Purkinje cell (primary cell): ENCODE results near the gene ATOSB. TPM values are rescaled to one million over a fixed set of nuclear protein-coding genes. Genes with fewer than 3 reads are reported as not detected.

Experiments used
- polyA plus RNA-seq: library from polyadenylated mRNA; unstranded; fragments of >200 nt; fragmentation: Nextera tagmentation; gene quantifications from 2 replicates; pipeline ENCODE4 v1.2.1, GENCODE V29; 2014

ATOSB gene
- polyA plus RNA-seq = 3.0 and 4.6 TPM in 2 replicates

GRCh38 chr9:35115680-35116538 lies at the start of gene ATOSB:
Gene ATOSB (minus strand): TSS chr9:35115862. CDS start chr9:35108274, 7,588 bp downstream.

GRCh38 chr9:35161713-35162604 lies 46.3 kb upstream of the ATOSB start, which contains the start of gene UNC13B:
Gene UNC13B (plus strand): TSS chr9:35162009. CDS start chr9:35162284, 275 bp downstream.

DNA sequence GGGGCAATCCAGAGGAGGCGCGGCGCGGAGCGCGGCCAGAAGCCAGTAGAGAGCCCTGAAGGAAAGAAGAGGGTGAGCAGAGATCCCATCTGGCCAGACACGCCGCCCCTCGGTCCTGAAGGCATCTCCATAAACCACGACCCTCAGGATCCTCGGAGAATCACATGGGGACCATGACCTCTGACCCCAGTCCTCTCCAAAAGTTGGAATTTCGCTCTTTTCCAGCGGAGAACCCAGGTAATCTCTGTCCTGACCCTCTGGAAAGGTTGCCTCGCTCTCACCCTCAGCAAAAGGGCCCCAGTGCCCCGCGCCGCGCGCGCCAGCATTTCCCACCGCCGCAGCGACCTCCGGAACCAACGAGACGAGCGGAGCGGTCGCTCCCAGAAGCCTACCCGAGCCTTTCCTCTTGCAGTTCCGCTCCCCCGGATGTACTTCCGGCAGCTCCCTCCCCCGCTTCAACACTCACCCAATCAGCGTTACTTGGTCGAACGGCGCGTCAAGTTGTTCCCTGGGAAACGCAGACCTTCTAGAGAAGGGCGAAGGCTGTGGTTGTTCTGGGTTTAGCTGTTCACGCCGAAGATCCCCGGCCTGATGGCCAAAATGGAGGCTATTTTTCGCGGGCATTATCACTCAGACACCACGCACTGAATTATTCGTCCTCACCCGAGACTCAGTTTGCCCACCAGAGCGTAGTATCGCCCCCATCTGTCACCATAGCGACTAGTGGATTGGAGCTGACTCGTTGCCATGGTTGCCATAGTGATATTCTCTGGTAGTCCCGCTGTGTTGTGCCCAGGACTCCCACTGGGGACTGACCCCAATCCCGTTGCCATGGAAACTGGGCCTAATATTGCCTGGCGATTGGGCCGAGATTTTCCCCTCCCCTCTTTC lies 12.6 kb downstream of the ATOSB start, which contains the start of gene STOML2:
STOML2 (minus strand) TSS at position 363 of the 891 bp plus-strand sequence; CDS start at position 326, 37 bp downstream.

GRCh38 chr9:35096035-35096849 lies 19.4 kb downstream of the ATOSB start, which contains the start of gene PIGO:
Gene PIGO (minus strand): TSS chr9:35096591. CDS start chr9:35095565, 1,026 bp downstream.

GRCh38 chr9:35079426-35080341 lies 36.0 kb downstream of the ATOSB start, which contains the start of gene FANCG:
Gene FANCG (minus strand): TSS chr9:35079942. CDS start chr9:35079524, 418 bp downstream.

GRCh38 chr9:35072461-35073278 lies 43.0 kb downstream of the ATOSB start, which contains the start of gene VCP:
Gene VCP (minus strand): TSS chr9:35072625. CDS start chr9:35072353, 272 bp downstream.

Other genes with a start within 250 kb of the ATOSB start
- 2.3 and 10.5 TPM in 2 replicates for gene PHF24, start 157.6 kb downstream of the ATOSB start, polyA plus RNA-seq
- 2.9 and 5.4 TPM in 2 replicates for gene DNAJB5, start 126.1 kb downstream of the ATOSB start, polyA plus RNA-seq
- gene VCP, start 43.2 kb downstream of the ATOSB start, polyA plus RNA-seq = 17.9 and 24.1 TPM in 2 replicates
- 3.2 and 6.0 TPM in 2 replicates for gene FANCG, start 35.9 kb downstream of the ATOSB start, polyA plus RNA-seq
- gene PIGO, start 19.3 kb downstream of the ATOSB start, polyA plus RNA-seq = 6.3 and 10.7 TPM in 2 replicates
- 50.1 and 51.7 TPM in 2 replicates for gene STOML2, start 12.7 kb downstream of the ATOSB start, polyA plus RNA-seq
- 5.9 and 6.6 TPM in 2 replicates for gene UNC13B, start 46.1 kb upstream of the ATOSB start, polyA plus RNA-seq